H1 (cell line): ENCODE results near the gene PRKCD. TPM values are rescaled to one million over a fixed set of nuclear protein-coding genes. Genes with fewer than 3 reads are reported as not detected.

ENCODE experiments used
- CTBP2 ChIP-seq: IDR thresholded peaks from 2 replicates; pipeline ENCODE4 v1.7.0; 2011; ENCODE audit warnings: borderline replicate concordance, mild to moderate bottlenecking, moderate library complexity, mixed read lengths, low read length; ENCODE audit not compliant: insufficient read depth, insufficient read length
- HDAC2 ChIP-seq, 2 experiments: fragments of 300-600 bp in 1 of 2; sonication (generic) in 1 of 2; IDR thresholded peaks; 2 replicates each; pipeline ENCODE4 v1.6.1; 2011 to 2012; ENCODE audit warnings: low read depth in 2 of 2, low read length in 2 of 2, mild to moderate bottlenecking in 2 of 2, moderate library complexity in 2 of 2, borderline replicate concordance in 1 of 2, inconsistent platforms in 1 of 2
- JUND ChIP-seq: IDR thresholded peaks from 2 replicates; pipeline ENCODE4 v1.6.1; 2011; ENCODE audit warnings: mild to moderate bottlenecking, improper control_type of control experiment, low read length
- polyA plus RNA-seq, 7 experiments: library from polyadenylated mRNA; depleted of rRNA in 3 of 7; stranded (reverse) in 5 of 7; unstranded in 2 of 7; fragments of >200 nt in 5 of 7; fragments of 200-250 nt in 2 of 7; gene quantifications; 1 replicate in 5 of 7; 2 replicates in 1 of 7; 4 replicates in 1 of 7; pipeline versions ENCODE4 v1.2.1 to v1.2.3, GENCODE V29; 2011 to 2013; ENCODE audit warnings: missing spikeins in 2 of 7, mixed read lengths in 2 of 7
- total RNA-seq: library from RNA; stranded (reverse); fragmentation: NEBNext Ultra II Directional; extraction: Animal tissue kit (Norgen Biotek cat#: 25700); gene quantifications from 2 replicates; pipeline ENCODE4 v1.2.1, GENCODE V29; 2021

Gene PRKCD
- total and polyA plus RNA-seq, 2 of the 8 experiments (the other 6 are each of a cell fraction or from before 2014, with no cell fraction given), result 22.6 to 23.9 TPM

GRCh38 chr3:53189276-53189675 is 28.3 kb downstream of the PRKCD start (continued):
- TF ChIP-seq CTBP2 (no peak), HDAC2 (IDR thresholded peaks at IDR 0.05; ENCODE audit: borderline replicate concordance in 1 of 2, low read depth in 2 of 2, low read length in 2 of 2) (no peak), JUND (no peak)
